ENCODE data around the gene SLC9A9.

- TF ChIP-seq CTCF (IDR thresholded peaks at IDR 0.05; ENCODE audit: poor library complexity) = no peak
- no peak for TF ChIP-seq EZH2 (IDR thresholded peaks at IDR 0.05; ENCODE audit: borderline replicate concordance)
- no peak for TF ChIP-seq EZH2phosphoT487 (IDR thresholded peaks at IDR 0.05; ENCODE audit: low read depth, severe bottlenecking, unreplicated experiment)
Observed at GRCh38 chr3:143856252-143856970, 8.1 kb upstream of the SLC9A9 start.
